H1 (cell line): ENCODE measurements around the gene CDT1. TPM values are rescaled to one million over a fixed set of nuclear protein-coding genes. Genes with fewer than 3 reads are reported as not detected.
A peak's percentile ranks its signal among the peaks of the same experiment; 100 is the strongest.

Experiments used
- CTCF ChIA-PET: fragments of 300-600 bp; sonication (Branson Sonifier 250); formaldehyde crosslinking; loops from one replicate; lab custom pipeline; 2021; ENCODE audit not compliant: partially characterized antibody; lab: Charles Lee
- POLR2A ChIA-PET: fragments of 300-600 bp; sonication (Branson Sonifier 250); formaldehyde crosslinking; loops from one replicate; lab custom pipeline; 2021; ENCODE audit warnings: inconsistent platforms; ENCODE audit not compliant: partially characterized antibody; lab: Charles Lee
- DNase-seq, 2 experiments: peaks; one replicate each; pipeline versions ENCODE4 v3.0.0 to v3.0.0-alpha.2; 2010 to 2022; ENCODE audit warnings: low spot score in 2 of 2, low read depth in 1 of 2, mixed read lengths in 1 of 2
- FAIRE-seq: peaks from 2 replicates; lab custom pipeline; 2011; peaks lifted over from hg19 to GRCh38; lab: Jason Lieb, UNC
- H2AFZ ChIP-seq: 2 replicates; pipeline ENCODE4 v1.8.1; 2012; ENCODE audit warnings: low read length, inconsistent platforms
- H2AK5ac ChIP-seq: 2 replicates; pipeline ENCODE4 v1.6.1; 2013; ENCODE audit warnings: low read depth, low read length
- H2BK120ac ChIP-seq: replicated peaks from 2 replicates; pipeline ENCODE3; 2013; ENCODE audit warnings: low read depth, low read length, inconsistent platforms
- H2BK12ac ChIP-seq: 2 replicates; pipeline ENCODE4 v1.6.1; 2013; ENCODE audit warnings: low read depth, low read length
- H2BK15ac ChIP-seq: 2 replicates; pipeline ENCODE4 v1.6.1; 2013; ENCODE audit warnings: low read length
- H2BK20ac ChIP-seq: 2 replicates; pipeline ENCODE4 v1.6.1; 2013; ENCODE audit warnings: low read length
- H2BK5ac ChIP-seq: 2 replicates; pipeline ENCODE4 v1.6.1; 2013; ENCODE audit warnings: low read depth, low read length
- H3K14ac ChIP-seq: 2 replicates; pipeline ENCODE4 v1.6.1; 2013; ENCODE audit warnings: inconsistent platforms; ENCODE audit not compliant: insufficient read length
- H3K18ac ChIP-seq: 2 replicates; pipeline ENCODE4 v1.6.1; 2013; ENCODE audit warnings: low read length; ENCODE audit errors: extremely low read depth
- H3K23ac ChIP-seq: 2 replicates; pipeline ENCODE4 v1.6.1; 2013; ENCODE audit warnings: inconsistent platforms; ENCODE audit not compliant: insufficient read length
- H3K23me2 ChIP-seq: 2 replicates; pipeline ENCODE4 v1.6.1; 2013; ENCODE audit warnings: low read depth, low read length
- H3K27ac ChIP-seq: 2 replicates; pipeline ENCODE4 v1.6.1; 2011; ENCODE audit warnings: low read depth, low read length, inconsistent platforms
- H3K27me3 ChIP-seq, 4 experiments: replicated peaks in 1 of 4; 1 replicate in 1 of 4; 2 replicates in 3 of 4; pipeline versions ENCODE4 v1.6.1 to v1.8.1; 2011 to 2013; ENCODE audit warnings: low read length in 3 of 4, mild to moderate bottlenecking in 3 of 4, inconsistent platforms in 2 of 4, mixed read lengths in 2 of 4, moderate library complexity in 1 of 4; ENCODE audit not compliant: control insufficient read depth in 3 of 4, insufficient read depth in 3 of 4; ENCODE audit errors: extremely low read depth in 1 of 4
- H3K36me3 ChIP-seq, 4 experiments: 2 replicates each; pipeline versions ENCODE4 v1.6.1 to v1.8.1; 2011 to 2013; ENCODE audit warnings: mild to moderate bottlenecking in 4 of 4, low read length in 3 of 4, moderate library complexity in 2 of 4, control low read depth in 1 of 4, inconsistent platforms in 1 of 4; ENCODE audit not compliant: insufficient read depth in 4 of 4, control insufficient read depth in 2 of 4
- H3K4ac ChIP-seq: replicated peaks from 2 replicates; pipeline ENCODE3; 2013; ENCODE audit warnings: low read length, low read depth, mixed read lengths, inconsistent platforms; ENCODE audit not compliant: insufficient read length
- H3K4me1 ChIP-seq, 4 experiments: replicated peaks in 1 of 4; 1 replicate in 1 of 4; 2 replicates in 3 of 4; pipeline versions ENCODE4 v1.6.1 to v1.8.1; 2011 to 2013; ENCODE audit warnings: low read length in 3 of 4, inconsistent platforms in 2 of 4, mixed read lengths in 1 of 4; ENCODE audit not compliant: insufficient read depth in 4 of 4, control insufficient read depth in 3 of 4
- H3K4me2 ChIP-seq, 2 experiments: 2 replicates each; pipeline versions ENCODE4 v1.6.1 to v1.8.1; 2011 to 2013; ENCODE audit warnings: low read depth in 2 of 2, low read length in 2 of 2, control low read depth in 1 of 2, inconsistent platforms in 1 of 2, mild to moderate bottlenecking in 1 of 2; ENCODE audit not compliant: insufficient read depth in 1 of 2
- H3K4me3 ChIP-seq, 4 experiments: fragments of 200-600, 300-600 bp in 1 of 4; sonication (generic), shearing (Covaris generic), sonication (Bioruptor Twin) in 1 of 4; 2 replicates each; pipeline versions ENCODE4 v1.5.1 to v1.8.1; 2011 to 2016; ENCODE audit warnings: low read length in 4 of 4, low read depth in 3 of 4, control low read depth in 2 of 4, inconsistent platforms in 2 of 4, mild to moderate bottlenecking in 2 of 4, mixed read lengths in 1 of 4, moderate library complexity in 1 of 4; ENCODE audit not compliant: insufficient read depth in 2 of 4; ENCODE audit errors: extremely low read depth in 1 of 4
- H3K56ac ChIP-seq: replicated peaks from 2 replicates; pipeline ENCODE3; 2013; ENCODE audit warnings: low read depth, mild to moderate bottlenecking, mixed read lengths, low read length, inconsistent platforms; ENCODE audit not compliant: insufficient read length
- H3K79me1 ChIP-seq: 2 replicates; pipeline ENCODE4 v1.6.1; 2013; ENCODE audit warnings: low read depth, low read length, control low read depth
- H3K79me2 ChIP-seq, 2 experiments: 2 replicates each; pipeline versions ENCODE4 v1.6.1 to v1.8.1; 2012 to 2013; ENCODE audit warnings: low read length in 2 of 2, mild to moderate bottlenecking in 2 of 2, inconsistent platforms in 1 of 2; ENCODE audit not compliant: insufficient read depth in 2 of 2, control insufficient read depth in 1 of 2
- H3K9ac ChIP-seq, 4 experiments: replicated peaks in 1 of 4; 1 replicate in 1 of 4; 2 replicates in 3 of 4; pipeline versions ENCODE4 v1.6.1 to v1.8.1; 2011 to 2013; ENCODE audit warnings: low read depth in 3 of 4, low read length in 3 of 4, control low read depth in 2 of 4, mild to moderate bottlenecking in 2 of 4, moderate library complexity in 2 of 4, inconsistent platforms in 1 of 4; ENCODE audit errors: extremely low read depth in 1 of 4
- H3K9me3 ChIP-seq, 2 experiments: 2 replicates each; pipeline versions ENCODE4 v1.6.1 to v1.8.1; 2012 to 2013; ENCODE audit warnings: mild to moderate bottlenecking in 2 of 2, moderate library complexity in 2 of 2, control low read depth in 1 of 2, inconsistent platforms in 1 of 2, low read depth in 1 of 2, low read length in 1 of 2, mixed read lengths in 1 of 2; ENCODE audit not compliant: insufficient read depth in 2 of 2
- H4K20me1 ChIP-seq, 2 experiments: replicated peaks in 1 of 2; 2 replicates each; pipeline versions ENCODE3 to v1.8.1; 2011 to 2013; ENCODE audit warnings: inconsistent platforms in 2 of 2, low read length in 2 of 2, mild to moderate bottlenecking in 1 of 2; ENCODE audit not compliant: insufficient read depth in 2 of 2, control insufficient read depth in 1 of 2
- H4K5ac ChIP-seq: 2 replicates; pipeline ENCODE4 v1.6.1; 2013; ENCODE audit warnings: low read length, low read depth, mixed read lengths, inconsistent platforms; ENCODE audit not compliant: insufficient read length
- H4K8ac ChIP-seq: 2 replicates; pipeline ENCODE4 v1.8.0; 2013; ENCODE audit warnings: mild to moderate bottlenecking, moderate library complexity, low read length, inconsistent platforms; ENCODE audit not compliant: insufficient read depth; ENCODE audit errors: extremely low read depth
- H4K91ac ChIP-seq: replicated peaks from 2 replicates; pipeline ENCODE3; 2013; ENCODE audit warnings: low read length, mixed read lengths, inconsistent platforms; ENCODE audit not compliant: insufficient read length
- BACH1 ChIP-seq: IDR thresholded peaks from 2 replicates; pipeline ENCODE4 v1.6.1; 2012; ENCODE audit warnings: low read length, improper control_type of control experiment
- CEBPB ChIP-seq: IDR thresholded peaks from 2 replicates; pipeline ENCODE4 v1.6.1; 2012; ENCODE audit warnings: low read depth, low read length
- CREB1 ChIP-seq: IDR thresholded peaks from 2 replicates; pipeline ENCODE4 v1.6.1; 2012; ENCODE audit warnings: inconsistent platforms
- EP300 ChIP-seq, 2 experiments: IDR thresholded peaks; 1 replicate in 1 of 2; 2 replicates in 1 of 2; pipeline ENCODE4 v1.6.1; 2011 to 2012; ENCODE audit warnings: low read depth in 2 of 2, low read length in 2 of 2, mild to moderate bottlenecking in 2 of 2, borderline replicate concordance in 1 of 2, inconsistent platforms in 1 of 2, moderate library complexity in 1 of 2
- KDM1A ChIP-seq: fragments of 200-600, 300-600 bp; sonication (generic); IDR thresholded peaks from 2 replicates; pipeline ENCODE4 v1.7.1; 2016; ENCODE audit warnings: mild to moderate bottlenecking, low read length, borderline replicate concordance
- KDM5A ChIP-seq: fragments of 200-600 bp; IDR thresholded peaks from 2 replicates; pipeline ENCODE4 v1.7.1; 2012; ENCODE audit warnings: mild to moderate bottlenecking, low read length, inconsistent platforms, mixed read lengths
- MAFK ChIP-seq: IDR thresholded peaks from 2 replicates; pipeline ENCODE4 v1.6.1; 2012; ENCODE audit warnings: low read depth, mild to moderate bottlenecking, improper control_type of control experiment, low read length
- POLR2A ChIP-seq, 2 experiments: IDR thresholded peaks; 1 replicate in 1 of 2; 2 replicates in 1 of 2; pipeline ENCODE4 v1.6.1; 2011; ENCODE audit warnings: low read depth in 2 of 2, low read length in 2 of 2, mild to moderate bottlenecking in 2 of 2; ENCODE audit errors: control extremely low read depth in 1 of 2
- POU5F1 ChIP-seq: IDR thresholded peaks from 2 replicates; pipeline ENCODE4 v1.6.1; 2011; ENCODE audit warnings: low read depth, mild to moderate bottlenecking, low read length, moderate library complexity
- RBBP5 ChIP-seq: IDR thresholded peaks from 2 replicates; pipeline ENCODE4 v1.7.1; 2012; ENCODE audit warnings: low read depth, mild to moderate bottlenecking, inconsistent platforms, low read length, moderate library complexity, borderline replicate concordance
- RNF2 ChIP-seq: fragments of 200-900, 300-1000 bp; sonication (generic); IDR thresholded peaks from 2 replicates; pipeline ENCODE4 v1.7.1; 2016; ENCODE audit warnings: borderline replicate concordance, low read depth, mild to moderate bottlenecking, antibody characterized with exemption, low read length; ENCODE audit not compliant: poor library complexity, severe bottlenecking; ENCODE audit errors: missing control alignments
- TBP ChIP-seq: IDR thresholded peaks from 2 replicates; pipeline ENCODE4 v1.6.1; 2011; ENCODE audit warnings: low read depth, low read length, improper control_type of control experiment
- WGBS, 2 experiments: shearing (Covaris generic) in 1 of 2; methylation state at CpG; one replicate each; pipeline versions ENCODE4 v1.1.6 to v1.1.7; 2013 to 2015; ENCODE audit warnings: low lambda C conversion rate in 2 of 2, mixed read lengths in 2 of 2, inconsistent platforms in 1 of 2, low coverage in 1 of 2, missing lambda C conversion rate in 1 of 2; ENCODE audit not compliant: insufficient replicate concordance in 2 of 2, insufficient coverage in 1 of 2, insufficient read length in 1 of 2; ENCODE audit errors: extremely low coverage in 1 of 2, missing lambda C conversion rate in 1 of 2; 5-methylcytosine and 5-hydroxymethylcytosine counted together
- polyA plus RNA-seq, 7 experiments: library from polyadenylated mRNA; depleted of rRNA in 3 of 7; stranded (reverse) in 5 of 7; unstranded in 2 of 7; fragments of >200 nt in 5 of 7; fragments of 200-250 nt in 2 of 7; gene quantifications; 1 replicate in 5 of 7; 2 replicates in 1 of 7; 4 replicates in 1 of 7; pipeline versions ENCODE4 v1.2.1 to v1.2.3, GENCODE V29; 2011 to 2013; ENCODE audit warnings: missing spikeins in 2 of 7, mixed read lengths in 2 of 7
- total RNA-seq: library from RNA; stranded (reverse); fragmentation: NEBNext Ultra II Directional; extraction: Animal tissue kit (Norgen Biotek cat#: 25700); gene quantifications from 2 replicates; pipeline ENCODE4 v1.2.1, GENCODE V29; 2021

CDT1 gene
- total and polyA plus RNA-seq, 2 of the 8 experiments (the other 6 are each of a cell fraction or from before 2014, with no cell fraction given): 76.7 to 95.4 TPM

DNA sequence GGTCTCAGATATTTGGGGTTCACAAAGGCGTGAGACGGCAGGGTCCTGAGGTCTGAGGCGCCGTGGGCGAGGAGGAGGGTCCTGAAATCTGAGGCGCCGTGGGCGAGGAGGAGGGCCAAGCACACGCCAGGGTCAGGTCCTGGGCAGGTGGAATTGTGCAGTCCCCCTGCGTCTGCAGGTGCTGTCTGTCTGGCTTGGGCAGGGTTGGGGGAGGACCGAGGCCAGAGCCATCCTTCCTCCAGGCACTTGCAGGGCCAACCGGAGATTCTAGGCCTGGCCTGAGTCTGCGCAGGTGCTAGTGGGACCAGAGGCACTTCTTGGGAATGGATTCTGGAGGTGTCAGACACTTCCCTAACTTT is 10.5 kb downstream of the CDT1 start:
- Histone ChIP-seq H3K23me2 (peaks cover 10% of the 10 kb centered on the region), H3K27me3 (no peaks in the 10 kb centered on the region), H3K23ac (no peak overlapping the region), H3K9me3 (no peaks in the 10 kb centered on the region), H3K79me2 (peaks cover 0 to 18% of the 10 kb centered on the region in 2 experiments; a peak in 2 of 4 replicates), H4K20me1 (peaks cover 12 to 18% of the 10 kb centered on the region in 2 experiments), H3K18ac (no peak overlapping the region), H3K79me1 (0 out of 2 replicates have a peak, but pooled peaks cover 4% of the 10 kb centered on the region), H2BK12ac (peak overlapping the region; percentile 2; the same call in 1 of the 2 replicates), H2BK15ac (no peak overlapping the region), H2AFZ (no peak overlapping the region), H3K4ac (no peak overlapping the region), H4K5ac (no peak overlapping the region), H3K4me3 (no peak overlapping the region), H2BK120ac (no peak overlapping the region), H3K14ac (no peak overlapping the region), H2BK20ac (no peak overlapping the region), H2AK5ac (no peak overlapping the region), H2BK5ac (peak overlapping the region; percentile 44; the same call in 1 of the 2 replicates), H3K56ac (no peak overlapping the region), H3K27ac (no peak overlapping the region), H4K91ac (no peak overlapping the region), H3K4me2 (no peak overlapping the region), H3K4me1 (peaks cover 0 to 11% (median 4%) of the 10 kb centered on the region in 4 experiments; a peak in 5 of 7 replicates), H3K36me3 (peaks cover 3 to 16% (median 8%) of the 10 kb centered on the region in 4 experiments), H3K9ac (no peak overlapping the region), H4K8ac (no peak overlapping the region)
- FAIRE-seq (no peak), DNase-seq (no peak)
- POLR2A ChIA-PET: interaction anchor here (1.3 to 5.5 kb wide), 3 partner anchors 9 to 43 kb away, joined by 3 to 25 read pairs (median 4); partner anchors contain the start of genes CDT1, GALNS and TRAPPC2L
- WGBS, 2 experiments: 92% methylated on average over 13 of the region's 13 CpGs; no CpG with 5 or more reads in 1 of the 2 experiments
- TF ChIP-seq TBP: no peak
- no peak for TF ChIP-seq CEBPB
- no peak for TF ChIP-seq BACH1
- TF ChIP-seq POU5F1: no peak
- TF ChIP-seq POLR2A (IDR thresholded peaks at IDR 0.05; ENCODE audit: control extremely low read depth in 1 of 2, low read depth in 2 of 2, low read length in 2 of 2): no peak
- TF ChIP-seq RBBP5: no peak
- no peak for TF ChIP-seq EP300 (IDR thresholded peaks at IDR 0.05; ENCODE audit: borderline replicate concordance in 1 of 2, low read depth in 2 of 2, low read length in 2 of 2)
- TF ChIP-seq KDM5A: no peak
- no peak for TF ChIP-seq KDM1A
- TF ChIP-seq RNF2: no peak
- no peak for TF ChIP-seq MAFK
- TF ChIP-seq CREB1: no peak
- CTCF ChIA-PET: interaction anchor here (1.3 to 5.7 kb wide), 5 partner anchors 21 to 353 kb away, joined by 4 to 29 read pairs (median 8); partner anchors contain the start of genes GALNS and TRAPPC2L
